ENCODE data around the gene TSPAN9.

TSPAN9 gene

GRCh38 chr12:3071710-3072109 lies 5.5 kb upstream of the TSPAN9 start:
- no peak for TF ChIP-seq SIN3A (IDR thresholded peaks at IDR 0.05; ENCODE audit: borderline replicate concordance, insufficient read depth, low read length)
- no peak for TF ChIP-seq TAF1 (IDR thresholded peaks at IDR 0.05; ENCODE audit: borderline replicate concordance, insufficient read depth, low read length)
- TF ChIP-seq POLR2AphosphoS5 (IDR thresholded peaks at IDR 0.05; ENCODE audit: low read depth, low read length) = no peak
- no peak for TF ChIP-seq REST (IDR thresholded peaks at IDR 0.05; ENCODE audit: insufficient read depth in 1 of 2, low read depth in 2 of 2, low read length in 2 of 2)
- no peak for TF ChIP-seq FOXP2 (optimal IDR thresholded peaks at IDR 0.05; ENCODE audit: borderline replicate concordance, extremely low read depth, extremely low read length, insufficient read depth)

GRCh38 chr12:3073438-3074250 lies 3.5 kb upstream of the TSPAN9 start:
- TF ChIP-seq FOXP2 (optimal IDR thresholded peaks at IDR 0.05; ENCODE audit: borderline replicate concordance, extremely low read depth, extremely low read length, insufficient read depth) (no peak), TAF1 (IDR thresholded peaks at IDR 0.05; ENCODE audit: borderline replicate concordance, insufficient read depth, low read length) (no peak), POLR2AphosphoS5 (IDR thresholded peaks at IDR 0.05; ENCODE audit: low read depth, low read length) (no peak), REST (IDR thresholded peaks at IDR 0.05; ENCODE audit: insufficient read depth in 1 of 2, low read depth in 2 of 2, low read length in 2 of 2) (no peak), SIN3A (IDR thresholded peaks at IDR 0.05; ENCODE audit: borderline replicate concordance, insufficient read depth, low read length) (no peak)

GRCh38 chr12:3075315-3075714 lies 1.9 kb upstream of the TSPAN9 start:
- TF ChIP-seq POLR2AphosphoS5 (IDR thresholded peaks at IDR 0.05; ENCODE audit: low read depth, low read length) (no peak), TAF1 (IDR thresholded peaks at IDR 0.05; ENCODE audit: borderline replicate concordance, insufficient read depth, low read length) (no peak), FOXP2 (optimal IDR thresholded peaks at IDR 0.05; ENCODE audit: borderline replicate concordance, extremely low read depth, extremely low read length, insufficient read depth) (no peak), REST (IDR thresholded peaks at IDR 0.05; ENCODE audit: insufficient read depth in 1 of 2, low read depth in 2 of 2, low read length in 2 of 2) (no peak), SIN3A (IDR thresholded peaks at IDR 0.05; ENCODE audit: borderline replicate concordance, insufficient read depth, low read length) (no peak)

- TF ChIP-seq REST (IDR thresholded peaks at IDR 0.05; ENCODE audit: insufficient read depth in 1 of 2, low read depth in 2 of 2, low read length in 2 of 2) = no peak
- no peak for TF ChIP-seq SIN3A (IDR thresholded peaks at IDR 0.05; ENCODE audit: borderline replicate concordance, insufficient read depth, low read length)
- TF ChIP-seq FOXP2 (optimal IDR thresholded peaks at IDR 0.05; ENCODE audit: borderline replicate concordance, extremely low read depth, extremely low read length, insufficient read depth) = no peak
- no peak for TF ChIP-seq POLR2AphosphoS5 (IDR thresholded peaks at IDR 0.05; ENCODE audit: low read depth, low read length)
- TF ChIP-seq TAF1 (IDR thresholded peaks at IDR 0.05; ENCODE audit: borderline replicate concordance, insufficient read depth, low read length) = no peak
Measured at GRCh38 chr12:3077572-3078081, 448 bp downstream of the TSPAN9 start.
